ENCODE data around the gene CFAP20.

Gene CFAP20

DNA sequence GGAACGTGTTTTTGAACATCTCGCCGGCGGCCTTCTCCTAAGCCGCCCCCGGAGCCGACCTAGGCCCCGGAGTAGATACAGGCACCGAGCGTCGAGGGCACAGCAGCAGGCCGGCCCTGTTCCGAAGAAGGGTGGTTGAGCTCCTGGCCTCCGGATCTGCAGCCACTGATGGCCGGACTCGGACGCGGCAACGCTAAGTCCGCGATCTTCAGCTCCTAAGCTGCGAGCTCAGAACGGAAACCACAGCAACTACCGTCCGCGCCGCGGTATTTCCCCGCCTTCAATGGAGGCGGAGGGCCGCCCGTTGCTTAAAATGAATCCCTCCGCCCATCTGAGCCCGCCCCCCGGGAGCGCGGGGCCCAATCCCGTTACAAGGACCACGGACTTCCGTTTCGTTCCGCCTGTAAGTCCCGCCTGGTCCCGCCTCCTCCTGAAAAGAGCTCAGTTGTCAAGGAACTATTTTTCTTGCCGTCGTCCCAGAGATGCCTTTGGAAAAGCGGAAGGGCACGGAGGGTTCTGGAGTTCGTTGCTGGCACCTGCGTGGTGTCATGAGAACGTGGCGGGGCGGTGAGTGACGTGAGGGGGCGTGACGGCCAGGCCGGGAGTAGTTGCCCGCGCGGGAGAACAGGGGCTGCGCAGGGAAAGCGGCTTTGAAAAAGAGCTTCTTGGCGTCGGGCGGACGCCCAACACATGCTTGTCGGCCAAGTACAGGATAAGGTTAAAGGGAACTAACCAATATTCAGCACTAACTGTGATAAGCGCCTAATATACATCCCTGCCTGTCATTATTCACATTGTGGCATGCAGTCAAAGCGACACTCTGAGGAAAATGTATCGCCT, at the start of gene CFAP20:
TSS of gene CFAP20 (minus strand) at position 285 of the 840 bp plus-strand sequence. CDS start at position 19, 266 bp downstream.
- peak; percentile 79 for DNase-seq (ENCODE audit: low spot score)

DNA sequence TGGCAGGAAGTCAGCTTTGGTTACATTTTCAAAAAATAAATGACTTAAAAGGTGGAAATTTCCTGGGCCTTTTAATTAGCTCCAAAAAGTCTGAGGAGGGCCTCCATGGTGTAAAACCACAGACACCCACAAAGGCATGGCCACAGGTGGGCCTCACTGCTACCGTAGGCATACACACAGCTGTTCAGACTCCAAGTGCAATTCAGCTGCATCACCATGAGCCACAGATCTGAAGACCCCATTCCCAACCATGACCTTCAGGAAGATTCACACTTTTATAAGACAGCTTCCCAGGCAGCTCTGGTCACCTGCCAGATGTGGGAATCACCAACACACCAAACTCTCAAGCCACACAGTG, 48.2 kb upstream of the CFAP20 start:
- DNase-seq (ENCODE audit: low spot score) = no peak

DNA sequence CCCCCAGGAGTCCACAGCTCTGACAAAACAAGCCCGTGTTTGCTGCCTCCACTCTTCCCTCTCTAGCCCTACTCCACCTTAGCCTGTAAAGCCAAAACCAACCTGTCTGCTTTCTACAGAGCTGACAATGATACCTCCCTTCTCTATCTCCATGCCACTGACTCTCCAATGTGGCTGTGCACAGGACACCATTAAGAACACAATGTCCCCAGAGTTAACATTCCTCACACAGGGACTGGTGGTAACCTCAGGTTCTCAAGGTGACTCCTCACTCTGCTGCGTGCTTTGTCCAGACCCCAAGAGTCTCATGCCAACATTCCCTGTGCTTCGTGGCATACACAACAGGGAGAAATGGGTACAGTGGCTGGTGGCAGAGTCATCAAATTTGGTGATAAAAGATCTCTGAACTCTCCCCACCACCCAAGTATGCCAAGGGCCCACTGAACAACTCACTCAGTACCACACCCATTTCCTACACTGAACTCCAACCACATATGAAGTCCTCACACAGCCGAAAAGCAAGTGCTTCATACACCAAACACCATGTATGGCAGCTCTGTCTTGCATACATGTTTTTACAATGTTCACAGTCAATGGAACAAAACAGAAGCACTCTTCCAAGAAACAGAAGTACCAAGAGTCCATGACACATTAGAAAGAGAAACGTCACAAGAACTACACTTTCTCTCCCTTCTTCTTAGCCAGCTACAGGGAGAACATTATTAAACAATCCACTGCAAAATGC, 47.6 kb upstream of the CFAP20 start:
- DNase-seq (ENCODE audit: low spot score) = no peak

DNA sequence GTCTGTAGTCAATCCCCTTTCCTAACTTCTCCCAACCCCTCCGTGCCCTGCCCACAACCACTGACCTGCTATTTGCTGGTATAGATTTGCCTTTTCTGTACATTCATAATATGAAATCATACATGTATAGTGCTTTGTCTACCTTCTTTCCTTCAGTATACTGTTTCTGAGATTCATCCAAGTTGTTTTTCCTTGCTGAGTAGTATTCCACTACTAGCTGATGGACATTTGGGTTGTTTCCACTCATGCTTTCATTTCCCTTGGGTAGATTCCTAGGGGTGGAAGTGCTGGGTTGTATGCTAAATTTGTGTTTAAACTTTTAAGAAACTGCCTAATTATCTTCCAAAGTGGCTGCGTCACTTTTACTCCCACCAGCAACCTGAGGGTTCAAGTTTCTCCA, 41.0 kb upstream of the CFAP20 start:
- DNase-seq (ENCODE audit: low spot score) = no peak

DNA sequence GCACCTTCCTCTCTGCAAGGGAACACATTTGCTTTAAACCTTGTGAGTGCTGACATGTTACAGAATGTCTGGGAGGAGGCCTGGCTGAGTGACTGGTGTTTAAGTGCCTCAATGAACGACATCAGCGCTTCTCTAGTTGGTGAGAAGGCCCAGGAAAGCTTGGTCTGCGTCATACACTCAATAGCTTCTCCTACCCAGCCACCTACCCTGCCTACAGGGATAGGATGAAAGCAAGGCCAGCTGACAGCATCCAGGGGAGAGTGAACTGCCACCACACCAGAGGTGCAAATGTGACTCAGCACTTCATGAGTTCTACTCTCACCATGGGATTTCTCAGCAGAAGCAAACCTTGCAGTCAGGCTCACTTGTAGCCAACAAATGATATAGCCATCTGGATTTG, 31.7 kb upstream of the CFAP20 start:
- DNase-seq (ENCODE audit: low spot score) = no peak

DNA sequence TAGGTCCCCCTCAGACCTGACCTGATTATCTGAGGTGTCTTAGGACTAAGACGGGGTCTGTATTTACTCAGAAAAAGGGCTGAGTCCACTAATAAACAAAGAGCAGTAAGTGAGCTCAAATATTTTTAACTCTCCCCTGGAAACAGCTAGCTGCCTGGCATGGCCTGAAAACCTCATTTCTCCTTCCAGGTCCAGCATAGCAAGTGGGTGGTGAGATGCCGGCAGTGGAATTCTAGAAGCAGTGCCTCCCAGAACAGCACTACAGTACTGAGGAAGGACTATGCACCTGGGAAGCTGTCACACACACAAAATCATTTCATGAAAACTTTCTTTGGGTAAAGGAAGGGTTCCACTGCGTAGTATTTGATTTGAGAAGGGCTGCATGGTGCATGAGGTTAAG, 29.5 kb upstream of the CFAP20 start:
- no peak for DNase-seq (ENCODE audit: low spot score)

DNA sequence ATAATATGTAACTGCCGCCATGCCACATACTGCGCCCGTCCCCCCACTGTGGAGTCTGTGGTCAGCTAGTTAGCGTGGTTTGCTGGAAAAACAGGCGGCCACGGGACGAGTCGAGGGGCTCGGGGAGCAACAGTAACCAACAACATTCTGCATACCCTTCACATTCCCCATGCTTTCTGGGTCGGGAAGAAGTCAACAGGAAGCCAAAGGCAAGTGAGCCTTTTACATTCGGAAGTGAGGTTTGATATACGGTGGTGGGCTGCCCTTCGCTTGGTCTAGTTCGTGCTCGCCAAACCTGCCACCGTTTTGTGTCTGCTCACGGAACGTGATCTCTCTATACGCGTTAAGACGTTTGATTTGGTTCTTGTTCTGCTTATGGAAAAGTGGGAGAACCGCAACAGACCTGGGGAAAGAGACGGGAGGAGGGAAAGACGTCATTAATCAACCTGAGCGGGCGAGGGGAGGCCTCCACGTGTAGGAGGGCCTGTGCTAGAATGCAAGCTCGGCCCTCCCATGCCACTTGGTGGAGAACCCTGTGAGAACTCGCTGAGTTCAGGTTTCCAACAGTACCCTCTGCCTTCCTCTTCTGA, 28.9 kb upstream of the CFAP20 start:
- DNase-seq (ENCODE audit: low spot score) = no peak

DNA sequence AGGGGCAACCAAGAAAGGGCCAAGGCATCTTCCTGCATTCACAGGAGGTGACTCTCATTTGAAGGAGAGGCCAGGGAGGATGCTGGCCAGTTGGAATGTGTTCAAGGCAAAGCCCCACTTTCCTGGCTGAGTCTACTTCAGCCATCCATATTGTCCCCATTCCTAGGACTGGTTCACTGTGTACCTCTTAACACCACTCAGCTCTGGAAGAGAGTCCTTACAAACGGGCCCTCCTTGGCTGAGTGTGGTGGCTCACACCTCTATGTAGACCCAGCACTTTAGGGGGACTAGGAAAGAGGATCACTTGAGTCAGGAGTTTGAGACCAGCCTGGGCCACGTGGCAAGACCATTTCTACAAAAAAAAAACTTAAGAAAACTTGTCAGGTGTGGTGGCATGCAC, 28.1 kb upstream of the CFAP20 start:
- no peak for DNase-seq (ENCODE audit: low spot score)

DNA sequence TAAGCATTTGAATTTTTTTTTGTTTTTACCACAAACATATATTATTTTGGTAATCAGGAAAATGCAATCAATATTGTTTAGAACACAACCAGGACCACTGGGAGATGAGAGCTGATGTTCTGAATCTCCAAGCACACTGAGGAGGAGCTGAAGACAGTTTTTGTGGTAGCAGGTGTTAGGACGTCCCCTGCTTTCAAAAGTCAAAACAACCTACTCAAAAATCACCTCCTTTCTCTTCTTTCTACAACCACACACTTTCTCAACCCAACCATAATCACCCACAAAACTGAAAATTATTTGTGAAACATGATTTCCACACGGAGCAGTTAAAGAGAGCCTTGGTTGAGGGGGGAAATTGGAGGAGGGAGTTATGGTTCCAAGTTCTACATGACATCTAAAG, 26.7 kb upstream of the CFAP20 start:
- no peak for DNase-seq (ENCODE audit: low spot score)

DNA sequence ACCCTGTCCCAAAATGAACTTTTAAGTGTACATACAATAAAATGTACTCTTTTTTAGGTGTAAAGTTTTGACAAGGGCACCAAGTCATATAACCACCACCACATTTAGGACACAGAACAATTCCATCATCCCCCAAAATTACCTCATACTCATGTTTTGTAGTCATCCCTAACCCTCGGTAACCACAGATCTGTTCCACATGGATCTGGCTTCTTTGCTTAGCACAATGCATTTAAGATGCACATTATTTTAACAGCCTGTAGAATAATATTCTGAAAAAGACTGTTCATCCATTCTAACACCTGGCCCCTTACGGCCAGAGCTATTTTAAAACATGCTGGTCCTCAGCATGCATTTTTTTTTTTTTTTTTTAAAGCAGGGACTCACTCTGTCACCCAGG, 25.2 kb upstream of the CFAP20 start:
- no peak for DNase-seq (ENCODE audit: low spot score)

DNA sequence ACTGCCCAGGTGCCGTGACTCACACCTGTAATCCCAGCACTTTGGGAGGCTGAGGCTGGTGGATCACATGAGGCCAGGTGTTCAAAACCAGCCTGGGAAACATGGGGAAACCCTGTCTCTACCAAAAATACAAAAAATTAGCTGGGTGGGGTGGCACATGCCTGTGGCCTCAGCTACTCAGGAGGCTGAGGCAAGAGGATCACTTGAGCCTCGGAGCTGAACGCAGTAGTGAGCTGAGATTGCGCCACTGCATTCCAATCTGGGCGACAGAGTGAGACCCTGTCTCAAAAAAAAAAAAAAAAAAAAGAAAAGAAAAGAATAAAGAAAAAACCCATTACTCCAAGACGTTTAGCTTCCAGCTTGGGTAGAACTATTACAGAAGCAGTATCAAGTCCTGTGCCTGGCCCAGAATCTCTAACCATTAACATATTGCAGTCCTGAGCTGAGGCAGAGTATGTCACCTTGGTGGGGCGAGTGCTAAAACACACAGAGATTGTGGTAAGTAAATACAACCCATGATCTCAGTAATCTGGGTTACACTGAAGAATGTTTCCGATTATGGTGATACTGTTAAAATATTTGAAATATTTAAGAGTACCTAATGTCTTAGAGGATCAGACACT, 23.2 kb upstream of the CFAP20 start:
- no peak for DNase-seq (ENCODE audit: low spot score)

DNA sequence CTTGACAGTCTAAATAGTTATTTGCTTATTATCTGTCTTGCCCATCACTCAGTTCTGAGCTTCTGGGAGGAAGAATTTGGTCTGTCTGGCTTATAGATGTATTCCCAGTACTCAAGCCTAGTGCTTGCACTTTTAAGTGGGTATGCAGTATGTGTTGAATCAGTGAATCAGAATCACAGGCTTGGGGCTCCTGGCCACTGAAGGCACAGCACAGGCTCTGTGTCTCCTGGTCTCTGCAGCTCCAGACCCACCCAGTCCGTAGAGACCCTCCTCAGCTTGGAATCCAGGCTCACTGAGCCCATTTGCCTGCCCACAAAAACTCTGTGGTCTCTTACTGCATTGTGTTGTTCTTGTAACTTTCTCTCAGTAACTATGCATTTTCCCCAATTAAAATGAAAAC, 19.3 kb upstream of the CFAP20 start:
- DNase-seq (ENCODE audit: low spot score) = no peak

DNA sequence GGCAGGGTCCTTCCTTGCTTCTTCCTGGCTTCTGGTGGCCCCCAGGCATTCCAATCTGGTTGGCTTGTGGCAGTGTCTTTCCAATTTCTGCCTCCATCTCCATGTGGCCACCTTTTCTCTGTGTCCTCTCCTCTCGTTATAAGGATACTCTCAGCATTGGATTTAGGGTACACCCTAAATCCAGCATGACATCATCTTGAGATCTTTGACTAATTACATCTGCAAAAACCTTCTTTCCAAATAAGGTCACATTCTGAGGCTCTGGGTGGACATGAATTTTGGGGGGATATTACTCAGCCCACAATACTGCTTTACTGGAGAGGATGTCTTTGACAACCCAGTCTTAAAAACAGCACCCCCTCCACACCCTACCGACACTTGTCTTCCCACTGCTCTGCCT, 18.9 kb upstream of the CFAP20 start:
- no peak for DNase-seq (ENCODE audit: low spot score)

DNA sequence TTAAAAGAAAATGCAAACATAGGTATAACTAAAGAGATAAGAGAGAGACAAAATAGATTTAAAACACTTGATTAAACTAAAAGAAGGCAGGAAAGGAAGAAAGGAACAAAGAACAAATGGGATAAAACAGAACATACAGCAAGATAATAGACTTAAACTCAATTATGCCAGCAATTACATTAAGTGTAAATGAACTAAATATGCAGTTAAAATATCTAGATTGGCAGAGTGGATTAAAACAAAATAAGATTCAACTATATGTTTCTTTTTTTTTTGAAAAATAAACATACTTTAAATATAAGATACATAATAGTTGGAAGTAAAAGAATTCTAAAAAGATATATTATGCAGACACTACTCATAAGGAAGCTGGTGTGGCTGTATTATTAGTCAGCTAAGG, 9.7 kb upstream of the CFAP20 start:
- no peak for DNase-seq (ENCODE audit: low spot score)

DNA sequence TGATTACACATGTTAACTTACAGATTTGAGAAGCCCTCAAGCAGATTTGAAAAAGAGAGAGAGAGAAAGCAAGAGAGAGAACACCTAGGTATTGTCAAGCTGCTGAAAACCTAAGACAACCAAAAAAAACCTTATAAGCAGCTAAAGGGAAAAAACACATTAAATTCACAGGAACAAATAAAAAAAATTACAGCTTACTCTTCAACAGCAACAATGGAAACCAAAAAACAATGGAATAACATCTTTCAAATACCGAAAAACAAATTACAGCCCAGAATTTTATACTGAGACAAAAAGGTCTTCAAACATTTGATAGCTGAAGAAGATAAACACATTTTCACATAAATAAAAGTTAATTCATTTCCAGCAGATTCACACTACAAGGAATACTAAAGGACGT, 8.4 kb upstream of the CFAP20 start:
- no peak for DNase-seq (ENCODE audit: low spot score)

DNA sequence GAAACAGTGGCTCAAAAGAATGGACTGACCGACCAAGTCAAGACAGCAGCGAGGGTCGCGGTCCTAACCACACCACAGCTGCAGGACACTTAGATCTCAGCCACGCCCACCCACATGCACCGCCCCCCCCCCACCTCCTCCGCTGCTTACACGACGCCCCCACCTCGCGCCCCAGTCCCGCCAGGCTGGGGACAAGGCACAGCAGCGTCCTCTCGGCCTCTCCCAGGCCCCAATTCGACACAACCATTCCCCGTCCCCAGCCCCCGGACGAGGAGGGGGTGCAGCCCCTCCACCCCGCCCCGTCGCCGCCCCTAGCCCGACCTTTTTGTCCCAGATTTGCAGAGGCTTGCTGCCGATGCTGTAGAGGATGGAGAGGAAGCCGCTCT, 477 bp downstream of the CFAP20 start:
- no peak for DNase-seq (ENCODE audit: low spot score)

DNA sequence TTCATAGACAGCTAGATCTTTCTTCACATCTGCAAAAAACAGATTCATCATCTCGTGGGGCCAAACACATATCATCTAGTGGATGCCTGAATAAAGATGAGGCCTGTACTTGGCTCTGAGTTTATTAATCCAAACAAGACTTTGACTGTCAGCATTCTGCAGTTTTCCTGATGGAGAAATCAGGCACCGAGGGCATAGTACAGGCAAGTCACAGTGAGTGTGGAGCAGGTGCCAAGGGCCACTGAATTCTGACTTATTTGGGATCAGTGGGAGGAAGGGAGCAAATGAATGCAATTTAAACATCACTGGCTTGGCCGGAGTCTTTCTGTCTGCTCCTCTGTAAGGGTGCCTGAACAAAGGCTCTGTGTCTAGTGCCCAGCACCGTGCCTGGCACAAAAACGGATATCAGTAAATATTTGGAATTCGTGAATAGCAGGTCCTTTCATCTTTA, 975 bp downstream of the CFAP20 start:
- no peak for DNase-seq (ENCODE audit: low spot score)

DNA sequence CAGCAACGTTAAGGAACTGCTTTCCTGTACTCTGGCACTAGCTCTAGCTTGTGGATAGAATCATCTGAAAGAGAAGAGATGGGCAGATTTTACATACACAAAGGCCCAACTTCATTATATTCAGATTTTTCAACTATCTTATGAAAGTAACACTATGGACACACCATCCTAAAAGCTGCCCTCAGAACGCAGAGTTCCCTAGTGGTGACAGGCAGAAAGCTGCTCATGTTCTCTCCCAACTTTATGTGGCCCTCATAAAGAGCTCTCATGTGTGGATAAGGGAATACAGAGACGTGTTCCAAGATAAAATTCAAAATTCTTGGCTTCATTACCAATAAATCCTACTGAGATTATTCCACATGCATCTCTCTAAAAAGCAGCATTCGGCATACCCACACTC, 1.5 kb downstream of the CFAP20 start:
- no peak for DNase-seq (ENCODE audit: low spot score)

DNA sequence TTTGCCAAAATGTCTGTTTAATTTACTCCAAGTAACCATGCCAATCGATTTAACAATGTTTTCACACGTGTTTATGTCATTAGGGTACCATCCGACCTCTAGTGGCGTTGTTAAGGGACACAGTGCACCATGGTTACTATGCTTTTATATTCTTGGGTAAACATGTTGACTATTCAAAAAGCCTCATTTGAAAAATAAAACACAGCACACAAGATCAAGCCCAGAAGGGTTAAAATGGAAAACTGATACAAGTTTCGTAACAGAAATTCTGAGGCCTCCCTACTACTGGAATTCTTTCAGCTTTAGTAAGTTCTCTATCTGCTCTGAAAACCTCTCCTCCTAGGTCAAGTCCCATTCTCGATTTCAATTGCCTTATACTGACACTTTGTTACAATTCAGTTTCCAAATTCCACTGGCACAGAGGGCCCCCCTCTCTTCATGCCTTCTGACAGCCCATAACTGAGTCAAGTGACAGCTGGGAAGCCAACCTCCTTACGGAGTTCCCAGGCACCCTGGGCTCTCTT, 2.1 kb downstream of the CFAP20 start:
- DNase-seq (ENCODE audit: low spot score) = no peak

DNA sequence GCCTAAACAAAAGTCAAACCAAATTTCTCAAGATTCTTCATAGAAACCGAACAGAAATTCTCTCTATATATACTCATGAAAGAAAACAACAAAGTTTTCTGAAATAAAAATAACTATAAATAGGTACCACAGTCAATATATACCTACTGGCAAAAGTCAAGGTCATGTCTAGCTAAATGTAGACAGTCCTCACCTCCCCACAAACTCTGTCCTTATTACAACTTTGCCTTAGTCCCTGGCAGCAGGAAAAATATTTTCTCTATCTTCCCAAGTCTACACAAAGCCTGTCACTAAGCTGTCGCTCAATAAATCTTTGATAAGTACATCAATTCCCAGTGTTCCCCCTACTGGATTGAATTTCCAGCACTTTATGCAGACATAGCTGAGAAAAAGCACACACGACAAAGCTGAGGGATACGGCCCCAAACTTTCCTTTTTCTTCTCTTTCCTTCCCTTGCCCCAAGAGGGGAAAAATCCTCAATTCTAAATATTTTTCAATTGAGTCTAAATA, 2.7 kb downstream of the CFAP20 start:
- DNase-seq (ENCODE audit: low spot score) = no peak

DNA sequence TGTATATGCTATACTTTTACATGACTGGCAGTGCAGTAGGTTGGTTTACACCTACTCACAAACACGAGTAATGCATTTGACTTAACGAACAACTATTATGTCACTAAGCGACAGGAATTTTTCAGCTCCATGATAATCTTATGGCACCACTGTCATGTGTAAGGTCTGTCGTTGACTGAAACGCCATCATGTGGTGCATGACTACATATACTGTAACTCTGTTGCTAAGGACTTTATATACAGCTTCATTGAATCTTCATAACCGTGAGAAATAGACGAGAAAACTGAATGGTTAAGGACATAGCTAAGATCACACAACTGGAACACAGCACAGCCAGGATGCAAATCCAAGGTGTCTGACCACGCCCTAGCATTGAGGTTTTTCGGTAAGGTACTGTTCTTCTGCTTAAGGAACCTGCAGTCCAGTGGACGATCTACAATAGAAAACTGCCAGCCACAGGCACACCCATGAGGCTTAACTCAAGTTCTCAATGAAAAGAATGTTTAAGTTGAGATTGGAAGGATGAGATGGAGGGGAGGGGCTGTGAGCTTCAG, 3.3 kb downstream of the CFAP20 start:
- DNase-seq (ENCODE audit: low spot score) = no peak

DNA sequence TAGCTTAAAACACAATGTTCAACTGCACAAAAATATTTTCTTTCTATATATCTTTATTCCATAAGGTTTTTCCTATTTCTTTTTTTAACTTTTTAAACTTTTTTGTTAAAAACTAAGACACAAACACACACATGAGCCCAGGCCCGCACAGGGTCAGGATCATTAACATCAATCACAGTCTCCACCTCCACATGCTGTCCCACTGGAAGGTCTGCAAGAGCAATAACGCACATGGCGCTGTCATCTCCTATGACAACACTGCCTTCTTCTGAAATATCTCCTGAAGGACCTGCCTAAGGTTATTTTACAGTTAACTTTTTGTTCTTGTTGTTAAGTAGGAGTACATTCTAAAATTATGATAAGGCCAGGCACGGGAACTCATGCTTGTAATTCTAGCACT, 4.1 kb downstream of the CFAP20 start:
- DNase-seq (ENCODE audit: low spot score) = no peak
